Measurements from ENCODE around the gene CHFR.

GRCh38 chr12:132872975-132873421 lies 14.4 kb downstream of the CHFR start:
- TF ChIP-seq TAF1 (IDR thresholded peaks at IDR 0.05; ENCODE audit: control insufficient read depth, extremely low read depth, insufficient read depth, low read length, severe bottlenecking) (no peak), SREBF2 (CRISPR knock-in tag; IDR thresholded peaks at IDR 0.05) (no peak), PKNOX1 (IDR thresholded peaks at IDR 0.05) (no peak), PTRF (tag; IDR thresholded peaks at IDR 0.05) (no peak), MAX (CRISPR knock-in tag; IDR thresholded peaks at IDR 0.05) (no peak), USF2 (CRISPR knock-in tag; IDR thresholded peaks at IDR 0.05) (no peak), CREB1 (IDR thresholded peaks at IDR 0.05) (no peak), CREB1 (CRISPR knock-in tag; IDR thresholded peaks at IDR 0.05) (no peak), CTCF (IDR thresholded peaks at IDR 0.05 in 2 of 3, conservative IDR thresholded peaks at IDR 0.05 in 1 of 3; ENCODE audit: insufficient read depth in 2 of 3, low read depth in 1 of 3, low read length in 3 of 3) (no peak), ZBTB9 (CRISPR knock-in tag; IDR thresholded peaks at IDR 0.05) (no peak), MTA2 (IDR thresholded peaks at IDR 0.05; ENCODE audit: low read depth) (no peak), CBFB (CRISPR knock-in tag; IDR thresholded peaks at IDR 0.05) (no peak)

All from K562 (cell line).